WERI-Rb-1 (cell line): ENCODE data around the gene SUPT4H1.

Experiments
- DNase-seq: peaks from one replicate; pipeline ENCODE4 v3.0.0-alpha.2; 2020
- H3K27ac ChIP-seq: fragments of 250-450 bp; sonication (Bioruptor Pico); 2 replicates; pipeline ENCODE4 v1.5.1; 2020; ENCODE audit warnings: mild to moderate bottlenecking, moderate library complexity
- H3K27me3 ChIP-seq: fragments of 250-450 bp; sonication (Bioruptor Pico); 2 replicates; pipeline ENCODE4 v1.5.1; 2021; ENCODE audit warnings: mild to moderate bottlenecking, low read depth, moderate library complexity; ENCODE audit not compliant: insufficient read depth, severe bottlenecking
- H3K36me3 ChIP-seq: fragments of 250-450 bp; sonication (Bioruptor Pico); 2 replicates; pipeline ENCODE4 v1.5.1; 2020; ENCODE audit warnings: mild to moderate bottlenecking, moderate library complexity
- H3K4me3 ChIP-seq: 2 replicates; pipeline ENCODE4 v1.5.1; 2011; ENCODE audit warnings: low read depth, mild to moderate bottlenecking, control low read depth, low read length
- H3K9me3 ChIP-seq: fragments of 250-450 bp; sonication (Bioruptor Pico); 2 replicates; pipeline ENCODE4 v1.5.1; 2021; ENCODE audit warnings: mild to moderate bottlenecking, moderate library complexity; ENCODE audit not compliant: severe bottlenecking
- CTCF ChIP-seq: IDR thresholded peaks from 2 replicates; pipeline ENCODE4 v1.5.1; 2011; ENCODE audit warnings: low read depth, mild to moderate bottlenecking, control low read depth, inconsistent platforms, low read length

The SUPT4H1 gene

GRCh38 chr17:58382108-58382871 is 30.3 kb upstream of the SUPT4H1 start:
- DNase-seq = no peak
- Histone ChIP-seq H3K36me3 (no peaks in the 10 kb centered on the region), H3K27ac (no peak overlapping the region), H3K27me3 (no peaks in the 10 kb centered on the region), H3K9me3 (no peaks in the 10 kb centered on the region), H3K4me3 (no peak overlapping the region)
- no peak for TF ChIP-seq CTCF

- no peak overlapping the region for H3K27ac ChIP-seq
Observed at GRCh38 chr17:58381124-58382035, 29.4 kb upstream of the SUPT4H1 start.

DNA sequence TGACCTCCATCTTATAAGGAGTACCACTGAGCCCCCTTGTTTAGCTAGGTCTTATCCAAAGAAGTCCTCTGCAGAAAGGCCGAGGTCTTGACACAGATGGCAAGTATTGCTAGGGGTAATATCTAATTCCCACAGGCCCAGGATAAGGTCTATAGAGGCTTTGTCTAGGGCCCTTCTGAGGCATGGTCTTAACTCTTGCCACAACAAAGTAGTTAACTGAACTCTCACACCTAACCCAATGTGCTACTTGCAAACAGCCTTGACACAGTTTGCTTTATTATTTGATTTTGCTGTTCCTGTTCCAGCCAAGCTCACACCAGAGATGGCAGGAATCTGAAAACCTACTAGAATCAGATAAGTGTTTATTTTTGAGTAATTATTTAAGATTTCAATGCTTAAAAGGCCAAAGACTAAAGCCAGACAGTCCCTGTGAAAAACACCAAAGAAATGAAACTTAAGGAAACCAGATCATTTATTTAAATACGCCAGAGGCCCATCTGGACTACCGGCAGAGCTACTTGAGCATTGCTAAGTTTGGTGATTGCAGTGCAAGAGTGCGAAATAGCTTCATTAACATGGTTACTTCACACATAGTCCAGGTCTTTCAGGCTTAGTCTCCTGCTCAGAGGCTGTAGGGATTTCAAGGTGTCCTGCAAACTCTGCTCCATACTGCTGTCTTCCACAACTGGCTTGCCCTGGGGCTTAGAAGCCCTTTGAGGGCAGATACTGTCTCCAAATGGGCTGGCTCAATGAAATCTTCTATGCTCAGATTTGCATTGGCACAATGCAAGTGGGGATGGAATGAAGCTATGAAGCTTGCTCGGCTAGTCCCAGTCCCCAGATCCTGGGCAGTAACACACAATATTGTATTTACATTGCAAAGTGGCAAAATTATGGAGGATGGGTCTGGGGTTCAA is 28.5 kb upstream of the SUPT4H1 start:
- H3K4me3 ChIP-seq = no peak overlapping the region
- no peak for TF ChIP-seq CTCF
- H3K27ac ChIP-seq = no peak overlapping the region
- H3K27me3 ChIP-seq = no peaks in the 10 kb centered on the region
- no peaks in the 10 kb centered on the region for H3K9me3 ChIP-seq
- no peaks in the 10 kb centered on the region for H3K36me3 ChIP-seq
- no peak for DNase-seq

More at GRCh38 chr17:58381124-58382035, 29.4 kb upstream of the SUPT4H1 start:
- TF ChIP-seq CTCF = no peak
- no peaks in the 10 kb centered on the region for H3K27me3 ChIP-seq
- H3K36me3 ChIP-seq = no peaks in the 10 kb centered on the region
- no peak overlapping the region for H3K4me3 ChIP-seq
- no peak for DNase-seq
- H3K9me3 ChIP-seq = no peaks in the 10 kb centered on the region

- no peak overlapping the region for H3K27ac ChIP-seq
- no peaks in the 10 kb centered on the region for H3K36me3 ChIP-seq
- no peak for DNase-seq
- no peak for TF ChIP-seq CTCF
- no peaks in the 10 kb centered on the region for H3K27me3 ChIP-seq
- no peak overlapping the region for H3K4me3 ChIP-seq
- H3K9me3 ChIP-seq = no peaks in the 10 kb centered on the region
Observed at GRCh38 chr17:58379511-58379824, 27.5 kb upstream of the SUPT4H1 start.

GRCh38 chr17:58378733-58379510 is 26.9 kb upstream of the SUPT4H1 start:
- no peak overlapping the region for H3K4me3 ChIP-seq
- H3K36me3 ChIP-seq = no peaks in the 10 kb centered on the region
- no peak for TF ChIP-seq CTCF
- H3K27ac ChIP-seq = no peak overlapping the region
- H3K27me3 ChIP-seq = no peaks in the 10 kb centered on the region
- no peaks in the 10 kb centered on the region for H3K9me3 ChIP-seq
- no peak for DNase-seq
